Heart left ventricle (tissue), 13 donors: ENCODE results near the gene ALDH4A1.

ENCODE experiments used
- POLR2A ChIP-seq, 2 donors: fragments of 450-650 bp; IDR thresholded peaks; one replicate each; pipeline ENCODE4 v1.6.1; 2017; ENCODE audit warnings: antibody characterized with exemption in 2 of 2, mild to moderate bottlenecking in 2 of 2, moderate library complexity in 2 of 2
- TF ChIP-seq, protein P1 (sequence below), 12 donors: fragments of 200-600 bp; sonication (generic) in 4 of 12; IDR thresholded peaks; one replicate each; pipeline versions ENCODE4 v1.5.0 to v1.8.0; 2018 to 2022; ENCODE audit warnings: antibody characterized with exemption in 12 of 12, mild to moderate bottlenecking in 5 of 12
- donor health status: ischemic (EF 13 %, LVEDD 7.1; RV severe dilation, severe dysfunction).
- donor health status: DM: no; HTN: yes; CAD: no.
- donor health status: DM: no; HTN: no; CAD: no.
- donor health status: ischemic (EF 25% LVEDD 6.9; RV normal size, moderate dysfunction).
- donor health status: ischemic (EF 25% LVEDD 5.7; RV mildly dilated, moderate dysfunction).
- donor health status: ischemic (EF 35%, LVEDD 5.7; RV mildly dilated, moderate dysfunction).
- donor health status: nonischemic (EF 11% LVEDD 7.7; RV severe dilation, severe dysfunction).
- donor health status: DM: yes; HTN: yes; CAD: no.
- donor health status: PGD.
- donor health status: ischemic (EF 29% LVEDD 5.4; RV normal size, mild dysfunction).
- donor health status: nonischemic (EF 23%, LVEDD 6.1; RV moderate dilation, normal function).

DNA sequence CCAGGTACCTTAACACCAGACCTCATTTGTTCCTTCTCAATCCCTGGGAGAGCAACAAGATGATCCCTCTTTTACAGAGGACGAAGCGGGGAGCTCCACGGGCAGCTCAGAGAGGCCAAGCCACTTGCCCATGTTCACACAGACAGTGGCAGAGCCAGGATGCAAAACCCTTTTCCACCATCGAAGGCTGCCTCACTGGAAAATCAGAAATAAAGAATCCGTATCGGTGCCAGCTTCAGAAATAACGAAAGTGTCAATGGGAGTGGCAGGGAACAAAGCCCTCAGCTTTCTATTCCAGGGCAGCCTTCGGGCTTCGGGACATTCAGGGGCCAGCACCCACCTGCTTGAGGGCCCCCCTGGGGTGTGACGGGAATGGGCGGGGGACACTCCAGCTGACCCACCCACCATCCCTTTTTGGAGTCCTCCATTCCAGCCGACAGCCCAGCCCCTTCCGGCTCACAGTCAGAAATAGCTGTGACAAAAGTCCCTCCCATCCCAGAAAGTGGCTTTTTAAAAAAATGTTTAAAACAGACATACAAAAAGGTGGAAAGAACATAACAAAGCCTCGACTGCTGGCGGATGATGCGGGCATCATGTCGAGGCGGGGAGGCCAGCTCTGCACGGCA lies 48.2 kb upstream of the ALDH4A1 start:
- TF ChIP-seq, protein P1, sequence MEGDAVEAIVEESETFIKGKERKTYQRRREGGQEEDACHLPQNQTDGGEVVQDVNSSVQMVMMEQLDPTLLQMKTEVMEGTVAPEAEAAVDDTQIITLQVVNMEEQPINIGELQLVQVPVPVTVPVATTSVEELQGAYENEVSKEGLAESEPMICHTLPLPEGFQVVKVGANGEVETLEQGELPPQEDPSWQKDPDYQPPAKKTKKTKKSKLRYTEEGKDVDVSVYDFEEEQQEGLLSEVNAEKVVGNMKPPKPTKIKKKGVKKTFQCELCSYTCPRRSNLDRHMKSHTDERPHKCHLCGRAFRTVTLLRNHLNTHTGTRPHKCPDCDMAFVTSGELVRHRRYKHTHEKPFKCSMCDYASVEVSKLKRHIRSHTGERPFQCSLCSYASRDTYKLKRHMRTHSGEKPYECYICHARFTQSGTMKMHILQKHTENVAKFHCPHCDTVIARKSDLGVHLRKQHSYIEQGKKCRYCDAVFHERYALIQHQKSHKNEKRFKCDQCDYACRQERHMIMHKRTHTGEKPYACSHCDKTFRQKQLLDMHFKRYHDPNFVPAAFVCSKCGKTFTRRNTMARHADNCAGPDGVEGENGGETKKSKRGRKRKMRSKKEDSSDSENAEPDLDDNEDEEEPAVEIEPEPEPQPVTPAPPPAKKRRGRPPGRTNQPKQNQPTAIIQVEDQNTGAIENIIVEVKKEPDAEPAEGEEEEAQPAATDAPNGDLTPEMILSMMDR (IDR thresholded peaks at IDR 0.05) = peak in 1 of 12 donors; percentile 3
- TF ChIP-seq POLR2A (IDR thresholded peaks at IDR 0.05) = peak in 1 of 2 donors; percentile 38
